Prostate gland (tissue), 2 donors: Measurements from ENCODE around the gene OR6C75. TPM values are rescaled to one million over a fixed set of nuclear protein-coding genes. Genes with fewer than 3 reads are reported as not detected.
"Not testable (repeated sequence)": the region's sequence is repeated elsewhere in the genome, so short reads cannot be mapped to it uniquely, and the experiment has no call there.

Experiments used
- DNase-seq: peaks from one replicate; pipeline ENCODE4 v3.0.0-alpha.2; 2019; ENCODE audit warnings: low spot score
- H3K27ac ChIP-seq, 2 donors: fragments of 200-600 bp; sonication (generic); 2 replicates each; pipeline ENCODE4 v1.5.1; 2017 to 2019
- H3K27me3 ChIP-seq: fragments of 200-600 bp; sonication (generic); replicated peaks from 2 replicates; pipeline ENCODE4 v1.5.1; 2019; ENCODE audit not compliant: insufficient read depth
- H3K36me3 ChIP-seq, 2 donors: fragments of 200-600 bp; sonication (generic); 1 replicate in 1 of 2; 2 replicates in 1 of 2; pipeline versions ENCODE4 v1.5.1 to v1.8.1; 2017 to 2019
- H3K4me1 ChIP-seq: fragments of 200-600 bp; sonication (generic); replicated peaks from 2 replicates; pipeline ENCODE4 v1.5.1; 2019
- H3K4me3 ChIP-seq, 2 donors: fragments of 200-600 bp; sonication (generic); 2 replicates each; pipeline ENCODE4 v1.5.1; 2017 to 2019
- H3K9me3 ChIP-seq: fragments of 200-600 bp; sonication (generic); 2 replicates; pipeline ENCODE4 v1.5.1; 2017
- POLR2A ChIP-seq: fragments of 450-650 bp; IDR thresholded peaks from one replicate; pipeline ENCODE4 v1.6.1; 2016; ENCODE audit warnings: antibody characterized with exemption, mild to moderate bottlenecking
- POLR2AphosphoS5 ChIP-seq: sonication (generic); formaldehyde crosslinking; IDR thresholded peaks from one replicate; pipeline ENCODE4 v1.6.1; 2017; ENCODE audit warnings: antibody characterized with exemption
- WGBS: methylation state at CpG from one replicate; pipeline ENCODE4 v1.1.5; 2018; 5-methylcytosine and 5-hydroxymethylcytosine counted together
- intact Hi-C: fragments of 100-400 bp; cut with DNase I; formaldehyde crosslinking; loops from one replicate; pipeline ENCODE4 v1.14.2; 2022
- total RNA-seq, 2 donors: library from RNA; depleted of rRNA; stranded (reverse); fragments of >200 nt; gene quantifications; one replicate each; pipeline ENCODE4 v1.1.0, GENCODE V29; 2016
- TF ChIP-seq, protein P1 (sequence below), 4 experiments: fragments of 200-600 bp in 2 of 4; fragments of 450-650 bp in 2 of 4; sonication (generic) in 2 of 4; IDR thresholded peaks; 1 replicate in 3 of 4; 2 replicates in 1 of 4; pipeline ENCODE4 v1.5.1; 2016 to 2019; ENCODE audit warnings: antibody characterized with exemption in 4 of 4, mild to moderate bottlenecking in 2 of 4, moderate library complexity in 2 of 4

Gene OR6C75
- total RNA-seq = not detected

DNA sequence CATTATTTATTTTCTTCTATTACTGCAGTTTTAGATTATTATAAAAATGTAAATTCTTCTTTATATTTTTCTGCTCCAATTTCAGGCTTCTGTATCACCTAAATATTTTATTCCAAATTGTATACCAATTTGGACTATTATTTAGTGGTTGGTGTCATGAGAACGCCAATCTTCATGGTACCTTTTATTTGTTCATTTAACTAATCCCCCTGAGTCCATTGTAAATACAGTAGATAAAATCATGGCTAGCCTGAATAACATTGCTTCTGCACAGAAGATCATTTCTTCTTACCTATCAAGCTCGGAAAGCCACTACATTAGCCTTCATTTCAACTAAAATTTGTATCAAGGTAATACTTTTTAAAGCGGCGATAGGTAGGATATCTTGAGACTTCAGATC lies at the start of gene OR6C75:
TSS of gene OR6C75 (plus strand) at position 301 of the 400 bp plus-strand sequence. CDS start 2,136 bp downstream, outside the sequence.
- Histone ChIP-seq H3K4me3 (no peak within 1 kb of the TSS), H3K36me3 (no peaks in the 10 kb centered on the region), H3K27ac (no peak within 1 kb of the TSS), H3K27me3 (peaks cover 3% of the 10 kb centered on the region), H3K4me1 (no peaks in the 10 kb centered on the region), H3K9me3 (no peaks in the 10 kb centered on the region)
- WGBS = 79% methylated on average over 4 of the region's 4 CpGs
- TF ChIP-seq POLR2AphosphoS5 (no peak), POLR2A (no peak)
- TF ChIP-seq, protein P1, sequence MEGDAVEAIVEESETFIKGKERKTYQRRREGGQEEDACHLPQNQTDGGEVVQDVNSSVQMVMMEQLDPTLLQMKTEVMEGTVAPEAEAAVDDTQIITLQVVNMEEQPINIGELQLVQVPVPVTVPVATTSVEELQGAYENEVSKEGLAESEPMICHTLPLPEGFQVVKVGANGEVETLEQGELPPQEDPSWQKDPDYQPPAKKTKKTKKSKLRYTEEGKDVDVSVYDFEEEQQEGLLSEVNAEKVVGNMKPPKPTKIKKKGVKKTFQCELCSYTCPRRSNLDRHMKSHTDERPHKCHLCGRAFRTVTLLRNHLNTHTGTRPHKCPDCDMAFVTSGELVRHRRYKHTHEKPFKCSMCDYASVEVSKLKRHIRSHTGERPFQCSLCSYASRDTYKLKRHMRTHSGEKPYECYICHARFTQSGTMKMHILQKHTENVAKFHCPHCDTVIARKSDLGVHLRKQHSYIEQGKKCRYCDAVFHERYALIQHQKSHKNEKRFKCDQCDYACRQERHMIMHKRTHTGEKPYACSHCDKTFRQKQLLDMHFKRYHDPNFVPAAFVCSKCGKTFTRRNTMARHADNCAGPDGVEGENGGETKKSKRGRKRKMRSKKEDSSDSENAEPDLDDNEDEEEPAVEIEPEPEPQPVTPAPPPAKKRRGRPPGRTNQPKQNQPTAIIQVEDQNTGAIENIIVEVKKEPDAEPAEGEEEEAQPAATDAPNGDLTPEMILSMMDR (IDR thresholded peaks at IDR 0.05) = no peak
- intact Hi-C loops = no loop called here
- DNase-seq = no peak

DNA sequence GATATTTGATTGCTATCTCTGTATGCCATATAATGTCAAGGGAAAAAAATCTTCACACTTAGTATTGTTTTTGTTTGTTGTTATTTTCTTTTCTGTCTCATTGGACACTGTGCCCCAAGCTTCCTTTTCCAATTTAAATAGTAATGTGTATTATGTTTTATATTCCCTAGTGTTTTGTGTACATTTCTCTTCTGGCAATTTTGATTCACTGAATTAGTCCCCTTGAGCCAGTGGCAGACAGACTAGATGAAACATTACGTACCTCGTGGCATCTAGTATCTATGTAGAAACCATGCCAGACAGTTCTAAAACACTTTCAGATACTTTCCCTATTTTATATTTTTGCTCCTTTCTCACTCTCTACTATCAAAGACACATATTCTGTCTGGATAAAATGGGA lies 48.7 kb upstream of the OR6C75 start, which contains the start of gene OR6C1:
TSS of gene OR6C1 (plus strand) at position 301 of the 400 bp plus-strand sequence. CDS start 6,257 bp downstream, outside the sequence.
- Histone ChIP-seq H3K9me3 (no peaks in the 10 kb centered on the region), H3K36me3 (no peaks in the 10 kb centered on the region), H3K27ac (no peak within 1 kb of the TSS), H3K4me3 (no peak within 1 kb of the TSS), H3K4me1 (no peaks in the 10 kb centered on the region), H3K27me3 (no peaks in the 10 kb centered on the region)
- no peak for DNase-seq
- TF ChIP-seq POLR2A (no peak), POLR2AphosphoS5 (no peak)
- TF ChIP-seq, protein P1 (IDR thresholded peaks at IDR 0.05) = no peak
- WGBS = 73% methylated on average over 2 of the region's 2 CpGs
- intact Hi-C loops = no loop called here

DNA sequence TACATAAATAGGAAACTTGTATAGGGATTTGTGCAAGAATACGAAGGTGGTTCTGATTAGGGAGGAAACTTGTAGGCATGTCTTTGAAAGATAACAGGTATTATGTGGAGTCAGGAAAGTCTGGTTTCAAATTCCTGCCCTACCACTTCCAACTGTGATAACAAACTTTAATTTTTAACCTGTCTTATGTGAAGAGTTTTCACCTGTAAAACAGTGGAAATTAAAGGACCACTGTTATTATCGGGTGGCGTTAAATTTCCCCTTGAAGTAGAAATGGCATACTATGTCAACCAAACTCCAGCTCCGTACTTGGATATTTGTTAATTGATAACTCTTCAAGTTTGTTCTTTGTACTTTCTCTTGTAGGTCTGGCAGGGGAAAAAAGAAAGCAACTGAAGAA lies 42.6 kb upstream of the OR6C75 start:
- WGBS = 54% methylated on average over 4 of the region's 4 CpGs
- Histone ChIP-seq H3K27me3 (no peaks in the 10 kb centered on the region), H3K27ac (no peak overlapping the region), H3K9me3 (no peaks in the 10 kb centered on the region), H3K36me3 (no peaks in the 10 kb centered on the region), H3K4me3 (no peak overlapping the region), H3K4me1 (no peaks in the 10 kb centered on the region)
- intact Hi-C loops = no loop called here
- TF ChIP-seq POLR2AphosphoS5 (no peak), POLR2A (no peak)
- TF ChIP-seq, protein P1 (IDR thresholded peaks at IDR 0.05) = no peak
- DNase-seq = no peak

DNA sequence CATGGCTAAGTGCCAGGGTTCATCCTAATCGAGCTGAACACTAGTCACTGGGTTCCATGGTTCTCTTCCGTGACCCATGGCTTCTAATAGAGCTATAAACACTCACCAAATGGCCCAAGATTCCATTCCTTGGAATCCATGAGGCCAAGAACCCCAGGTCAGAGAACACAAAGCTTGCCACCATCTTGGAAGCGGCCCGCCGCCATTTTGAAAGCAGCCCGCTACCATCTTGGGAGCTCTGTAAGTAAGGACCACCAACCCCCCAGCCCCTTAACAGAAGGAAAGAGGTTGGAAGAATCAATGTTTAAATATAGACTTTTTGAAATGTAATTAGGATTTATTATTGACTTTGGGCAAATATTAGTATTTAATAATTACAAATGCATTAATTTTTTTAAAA lies 37.0 kb upstream of the OR6C75 start:
- H3K9me3 ChIP-seq, DNase-seq, H3K4me1 ChIP-seq, intact Hi-C loops, H3K4me3 ChIP-seq, H3K36me3 ChIP-seq, H3K27me3 ChIP-seq, H3K27ac ChIP-seq: not testable (repeated sequence)
- WGBS = 90% methylated on average over 6 of the region's 6 CpGs

DNA sequence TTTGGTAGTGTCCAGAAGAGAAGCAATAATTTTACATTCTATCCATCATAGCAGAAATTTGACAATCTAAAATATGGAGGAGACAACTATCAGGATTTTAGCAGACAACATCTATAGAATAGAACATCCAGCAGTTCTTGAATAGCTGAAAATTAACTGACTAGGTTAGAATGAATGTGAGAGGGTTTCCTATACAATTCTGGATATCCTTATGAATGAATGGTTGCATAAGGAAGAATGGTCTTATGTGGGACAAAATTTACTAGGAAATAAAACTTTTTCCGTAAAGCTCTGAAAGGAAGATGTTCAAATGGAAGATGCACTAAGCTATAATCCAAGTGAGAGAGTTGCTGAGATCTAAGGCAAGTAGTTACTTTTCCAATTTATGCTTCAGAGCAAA lies 32.3 kb upstream of the OR6C75 start, which contains the start of gene OR6C3:
TSS of gene OR6C3 (plus strand) at position 301 of the 400 bp plus-strand sequence. CDS start 955 bp downstream, outside the sequence.
- H3K27me3 ChIP-seq = no peaks in the 10 kb centered on the region
- H3K4me3 ChIP-seq = no peak within 1 kb of the TSS
- intact Hi-C loops = no loop called here
- no peaks in the 10 kb centered on the region for H3K9me3 ChIP-seq
- WGBS = 95% methylated on average over 1 of the region's 1 CpG
- H3K27ac ChIP-seq = no peak within 1 kb of the TSS
- DNase-seq = no peak
- TF ChIP-seq POLR2A = no peak
- no peak for TF ChIP-seq POLR2AphosphoS5
- H3K4me1 ChIP-seq = no peaks in the 10 kb centered on the region
- H3K36me3 ChIP-seq = no peaks in the 10 kb centered on the region

DNA sequence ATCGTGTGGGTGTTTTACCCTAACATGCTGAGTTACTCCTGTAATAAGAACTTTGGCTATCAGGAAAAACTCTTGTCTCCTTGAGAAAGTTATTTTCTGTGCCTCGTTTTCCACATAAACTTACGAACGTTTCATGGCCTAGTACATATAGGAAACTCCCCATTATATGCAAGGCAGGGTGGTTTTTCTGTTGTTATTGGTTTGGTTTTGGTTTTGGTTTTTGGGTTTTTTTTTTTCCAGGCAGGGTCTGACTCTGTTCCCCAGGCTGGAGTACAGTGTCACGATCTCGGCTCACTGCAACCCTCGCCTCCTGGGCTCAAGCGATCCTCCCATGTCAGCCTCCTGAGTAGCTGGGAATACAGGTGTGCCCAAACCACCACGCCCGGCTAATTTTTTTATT lies 26.8 kb upstream of the OR6C75 start:
- Histone ChIP-seq H3K27me3 (no peaks in the 10 kb centered on the region), H3K4me1 (no peaks in the 10 kb centered on the region), H3K4me3 (no peak overlapping the region), H3K36me3 (no peaks in the 10 kb centered on the region), H3K27ac (no peak overlapping the region), H3K9me3 (no peaks in the 10 kb centered on the region)
- DNase-seq = no peak
- TF ChIP-seq, protein P1 (IDR thresholded peaks at IDR 0.05) = no peak
- no peak for TF ChIP-seq POLR2A
- no peak for TF ChIP-seq POLR2AphosphoS5
- WGBS = 91% methylated on average over 10 of the region's 10 CpGs
- intact Hi-C loops = no loop called here

DNA sequence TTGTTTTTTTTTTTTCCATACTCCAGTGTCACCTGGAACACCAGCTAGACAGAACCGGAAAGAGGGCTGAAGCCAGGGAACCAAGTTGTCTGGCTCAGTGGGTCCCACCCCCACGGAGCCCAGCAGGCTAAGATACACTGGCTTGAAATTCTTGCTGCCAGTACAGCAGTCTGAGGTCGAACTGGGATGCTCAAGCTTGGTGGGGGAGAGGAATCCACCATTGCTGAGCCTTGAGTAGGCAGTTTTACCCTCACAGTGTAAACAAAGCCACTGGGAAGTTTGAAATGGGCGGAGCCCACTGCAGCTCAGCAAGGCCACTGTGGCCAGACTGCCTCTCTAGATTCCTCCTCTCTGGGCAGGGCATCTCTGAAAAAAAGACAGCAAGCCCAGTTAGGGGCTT lies 7.4 kb upstream of the OR6C75 start:
- H3K4me1 ChIP-seq, H3K4me3 ChIP-seq, H3K36me3 ChIP-seq, intact Hi-C loops, DNase-seq, H3K9me3 ChIP-seq, H3K27me3 ChIP-seq, H3K27ac ChIP-seq: not testable (repeated sequence)
- 44% methylated on average over 4 of the region's 4 CpGs for WGBS
